A549 (cell line): ENCODE results near the gene YLPM1. TPM values are rescaled to one million over a fixed set of nuclear protein-coding genes. Genes with fewer than 3 reads are reported as not detected.

Experiments
- ATAC-seq, 2 experiments: fragments of 200-7000 bp in 1 of 2; fragments of >200 bp in 1 of 2; cut with Nextera tagmentation in 1 of 2; cut with Tn5 transposase in 1 of 2; 3 replicates each; pipeline versions ENCODE4 v1.8.0 to v1.9.1; 2018 to 2020; ENCODE audit warnings: mild to moderate bottlenecking in 1 of 2, moderate library complexity in 1 of 2
- CTCF ChIA-PET: fragments of 300-600 bp; sonication (Branson Sonifier 250); formaldehyde crosslinking; extraction: SDS; loops from one replicate; lab custom pipeline; 2021; ENCODE audit warnings: antibody characterized with exemption, inconsistent platforms; lab: Yijun Ruan, JAX
- POLR2A ChIA-PET: fragments of 350-600 bp; formaldehyde crosslinking; extraction: SDS; loops from one replicate; lab custom pipeline; 2021; ENCODE audit warnings: antibody characterized with exemption, inconsistent platforms; lab: Yijun Ruan, JAX
- DNase-seq, 2 experiments: peaks; one replicate each; pipeline versions ENCODE4 v3.0.0 to v3.0.0-alpha.2; 2011 to 2016; ENCODE audit warnings: low read depth in 1 of 2, low spot score in 1 of 2
- FAIRE-seq: peaks from 2 replicates; lab custom pipeline; 2011; peaks lifted over from hg19 to GRCh38; lab: Jason Lieb, UNC
- H3K27ac ChIP-seq, 2 experiments: fragments of >200 bp; sonication (Bioruptor Twin); formaldehyde crosslinking; 3 replicates each; pipeline ENCODE4 v1.5.1; 2016 to 2017
- H3K4me1 ChIP-seq: fragments of >200 bp; sonication (Bioruptor Twin); formaldehyde crosslinking; 3 replicates; pipeline ENCODE4 v1.6.1; 2016
- H3K4me2 ChIP-seq: fragments of >200 bp; sonication (Bioruptor Twin); formaldehyde crosslinking; 3 replicates; pipeline ENCODE4 v1.6.1; 2016
- H3K4me3 ChIP-seq: fragments of >200 bp; sonication (Bioruptor Twin); formaldehyde crosslinking; 3 replicates; pipeline ENCODE4 v1.5.1; 2016
- H3K9me3 ChIP-seq: fragments of >200 bp; sonication (Bioruptor Twin); formaldehyde crosslinking; 3 replicates; pipeline ENCODE4 v1.6.1; 2016
- CEBPB ChIP-seq, 2 experiments: fragments of >200 bp in 1 of 2; sonication (Bioruptor Twin) in 1 of 2; formaldehyde crosslinking in 1 of 2; IDR thresholded peaks; 2 replicates each; pipeline ENCODE4 v1.6.1; 2012 to 2016
- CHD4 ChIP-seq: fragments of 200-600 bp; sonication (generic); IDR thresholded peaks from 2 replicates; pipeline ENCODE4 v1.6.1; 2016; ENCODE audit warnings: antibody characterized with exemption, mild to moderate bottlenecking, borderline replicate concordance
- EP300 ChIP-seq, 2 experiments: fragments of >200 bp; sonication (Bioruptor Twin); formaldehyde crosslinking; IDR thresholded peaks; 2 replicates in 1 of 2; 3 replicates in 1 of 2; pipeline ENCODE4 v1.6.1; 2016 to 2017
- KDM1A ChIP-seq: fragments of 200-600 bp; sonication (generic); IDR thresholded peaks from 2 replicates; pipeline ENCODE4 v1.6.1; 2016; ENCODE audit warnings: low read depth, mild to moderate bottlenecking
- MAZ ChIP-seq: fragments of 150-350 bp; IDR thresholded peaks from 2 replicates; pipeline ENCODE4 v1.6.1; 2014; ENCODE audit warnings: antibody characterized with exemption, low read depth, low read length, borderline replicate concordance
- NR3C1 ChIP-seq: fragments of >200 bp; sonication (Bioruptor Twin); formaldehyde crosslinking; IDR thresholded peaks from 3 replicates; pipeline ENCODE4 v1.6.1; 2017
- RAD21 ChIP-seq, 2 experiments: fragments of >200 bp in 1 of 2; sonication (Bioruptor Twin) in 1 of 2; formaldehyde crosslinking in 1 of 2; IDR thresholded peaks in 1 of 2; conservative IDR thresholded peaks in 1 of 2; 2 replicates in 1 of 2; 3 replicates in 1 of 2; pipeline ENCODE4 v1.6.1; 2012 to 2018; ENCODE audit warnings: inconsistent platforms in 1 of 2
- SMC3 ChIP-seq: fragments of >200 bp; sonication (Bioruptor Twin); formaldehyde crosslinking; IDR thresholded peaks from 3 replicates; pipeline ENCODE4 v1.6.1; 2018; ENCODE audit warnings: inconsistent platforms
- TFCP2L1 ChIP-seq: fragments of 250-450 bp; sonication (Bioruptor Pico); IDR thresholded peaks from 2 replicates; pipeline ENCODE4 v1.5.0; 2021; ENCODE audit warnings: mild to moderate bottlenecking
- ZC3H11A ChIP-seq: fragments of 450-650 bp; IDR thresholded peaks from 2 replicates; pipeline ENCODE4 v1.6.1; 2014; ENCODE audit warnings: antibody characterized with exemption, mild to moderate bottlenecking
- ZFP36 ChIP-seq: fragments of 450-650 bp; IDR thresholded peaks from 2 replicates; pipeline ENCODE4 v1.6.1; 2014; ENCODE audit warnings: borderline replicate concordance; ENCODE audit not compliant: partially characterized antibody
- WGBS: methylation state at CpG from one replicate; pipeline ENCODE4 v1.1.6; 2017; ENCODE audit errors: missing lambda C conversion rate; 5-methylcytosine and 5-hydroxymethylcytosine counted together
- polyA plus RNA-seq, 4 experiments: library from polyadenylated mRNA; depleted of rRNA in 3 of 4; stranded (reverse); fragments of >200 nt; fragmentation: RNase III in 1 of 4; extraction: RNeasy Plus Mini Kit Qiagen cat#74134 plus additional on column Dnase treatment in 1 of 4; gene quantifications; 2 replicates in 3 of 4; 3 replicates in 1 of 4; pipeline ENCODE4 v1.2.3, GENCODE V29; 2011 to 2017
- TF ChIP-seq, protein P1 (sequence below): fragments of 200-600 bp; sonication (generic); IDR thresholded peaks from 2 replicates; pipeline ENCODE4 v1.6.1; 2016; ENCODE audit warnings: antibody characterized with exemption, mild to moderate bottlenecking, moderate library complexity
- TF ChIP-seq, protein P2 (sequence below): fragments of >200 bp; sonication (Bioruptor Twin); formaldehyde crosslinking; IDR thresholded peaks from 3 replicates; pipeline ENCODE4 v1.6.1; 2016
- TF ChIP-seq, protein P3 (sequence below): fragments of >200 bp; sonication (Bioruptor Twin); formaldehyde crosslinking; IDR thresholded peaks from 3 replicates; pipeline ENCODE4 v1.5.1; 2016
- TF ChIP-seq, protein P4 (sequence below): fragments of 150-350 bp; IDR thresholded peaks from 2 replicates; pipeline ENCODE4 v1.6.1; 2014; ENCODE audit warnings: low read depth, mild to moderate bottlenecking, low read length
- TF ChIP-seq, protein P5 (sequence below): fragments of 450-650 bp; IDR thresholded peaks from 2 replicates; pipeline ENCODE4 v1.6.1; 2014; ENCODE audit warnings: antibody characterized with exemption
- TF ChIP-seq, protein P6 (sequence below): fragments of >200 bp; sonication (Bioruptor Twin); formaldehyde crosslinking; IDR thresholded peaks from 2 replicates; pipeline ENCODE4 v1.6.1; 2016

YLPM1 gene
- polyA plus RNA-seq, 2 of the 4 experiments (the other 2 are of a cell fraction) = 20.3 to 37.8 TPM

DNA sequence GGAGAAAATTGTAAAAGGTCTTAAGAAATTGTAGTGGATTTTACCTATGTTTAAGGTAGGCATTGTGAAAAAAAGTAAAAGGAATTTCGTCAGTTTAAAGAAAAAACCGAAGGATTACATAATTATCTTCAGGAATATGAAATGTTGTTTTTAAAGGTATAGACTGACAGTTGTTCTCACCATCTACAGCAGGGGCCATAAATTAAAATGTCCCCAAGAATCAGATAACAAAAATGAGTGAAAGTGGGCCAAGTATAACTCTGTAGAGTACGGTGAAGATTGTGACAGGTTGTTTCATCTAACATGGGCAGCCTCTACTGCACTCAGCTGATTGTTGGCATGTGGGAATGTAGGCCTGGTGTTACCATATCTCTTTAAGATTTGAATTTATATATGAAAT is 38.3 kb downstream of the YLPM1 start (continued):
- TF ChIP-seq TFCP2L1 (CRISPR knock-in tag) (no peak), EP300 (IDR thresholded peaks at IDR 0.05) (no peak), CHD4 (no peak), MAZ (no peak)
- TF ChIP-seq, protein P1, sequence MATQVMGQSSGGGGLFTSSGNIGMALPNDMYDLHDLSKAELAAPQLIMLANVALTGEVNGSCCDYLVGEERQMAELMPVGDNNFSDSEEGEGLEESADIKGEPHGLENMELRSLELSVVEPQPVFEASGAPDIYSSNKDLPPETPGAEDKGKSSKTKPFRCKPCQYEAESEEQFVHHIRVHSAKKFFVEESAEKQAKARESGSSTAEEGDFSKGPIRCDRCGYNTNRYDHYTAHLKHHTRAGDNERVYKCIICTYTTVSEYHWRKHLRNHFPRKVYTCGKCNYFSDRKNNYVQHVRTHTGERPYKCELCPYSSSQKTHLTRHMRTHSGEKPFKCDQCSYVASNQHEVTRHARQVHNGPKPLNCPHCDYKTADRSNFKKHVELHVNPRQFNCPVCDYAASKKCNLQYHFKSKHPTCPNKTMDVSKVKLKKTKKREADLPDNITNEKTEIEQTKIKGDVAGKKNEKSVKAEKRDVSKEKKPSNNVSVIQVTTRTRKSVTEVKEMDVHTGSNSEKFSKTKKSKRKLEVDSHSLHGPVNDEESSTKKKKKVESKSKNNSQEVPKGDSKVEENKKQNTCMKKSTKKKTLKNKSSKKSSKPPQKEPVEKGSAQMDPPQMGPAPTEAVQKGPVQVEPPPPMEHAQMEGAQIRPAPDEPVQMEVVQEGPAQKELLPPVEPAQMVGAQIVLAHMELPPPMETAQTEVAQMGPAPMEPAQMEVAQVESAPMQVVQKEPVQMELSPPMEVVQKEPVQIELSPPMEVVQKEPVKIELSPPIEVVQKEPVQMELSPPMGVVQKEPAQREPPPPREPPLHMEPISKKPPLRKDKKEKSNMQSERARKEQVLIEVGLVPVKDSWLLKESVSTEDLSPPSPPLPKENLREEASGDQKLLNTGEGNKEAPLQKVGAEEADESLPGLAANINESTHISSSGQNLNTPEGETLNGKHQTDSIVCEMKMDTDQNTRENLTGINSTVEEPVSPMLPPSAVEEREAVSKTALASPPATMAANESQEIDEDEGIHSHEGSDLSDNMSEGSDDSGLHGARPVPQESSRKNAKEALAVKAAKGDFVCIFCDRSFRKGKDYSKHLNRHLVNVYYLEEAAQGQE = no peak

DNA sequence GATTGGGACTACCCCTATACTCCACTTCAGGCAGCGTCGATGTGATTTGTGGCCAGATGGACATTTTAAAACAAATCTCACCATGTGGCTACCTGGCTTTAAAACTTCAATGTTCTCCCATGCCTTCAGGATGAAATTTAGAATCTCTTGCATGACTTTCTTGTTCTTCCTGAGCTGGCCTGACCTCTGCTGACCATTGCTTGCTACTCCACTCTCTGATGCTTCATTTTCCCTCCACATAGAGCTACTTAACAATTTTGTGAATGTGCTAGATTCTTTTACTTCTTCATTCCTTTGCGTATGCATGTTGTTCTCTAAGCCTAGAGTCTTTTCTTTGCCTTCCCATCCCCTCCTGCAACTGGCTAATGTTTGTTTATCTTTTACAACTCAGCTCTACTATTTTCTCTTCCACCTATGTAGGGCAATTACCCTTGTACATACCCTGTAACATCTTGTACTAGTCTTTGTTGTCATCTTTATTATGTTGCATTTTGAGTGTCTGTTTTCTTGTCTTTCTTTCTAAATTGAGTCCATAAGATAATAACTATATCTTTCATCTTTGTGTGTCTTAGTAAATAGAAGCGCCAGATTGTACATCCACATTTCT is 41.2 kb downstream of the YLPM1 start:
- Histone ChIP-seq H3K9me3 (no peaks in the 10 kb centered on the region), H3K4me2 (no peak overlapping the region), H3K4me1 (no peaks in the 10 kb centered on the region), H3K4me3 (no peak overlapping the region)
- FAIRE-seq (peak; percentile 83), DNase-seq (peak; percentile 10 to 50)
- 88% methylated on average over 4 of the region's 4 CpGs for WGBS
- TF ChIP-seq, protein P2, sequence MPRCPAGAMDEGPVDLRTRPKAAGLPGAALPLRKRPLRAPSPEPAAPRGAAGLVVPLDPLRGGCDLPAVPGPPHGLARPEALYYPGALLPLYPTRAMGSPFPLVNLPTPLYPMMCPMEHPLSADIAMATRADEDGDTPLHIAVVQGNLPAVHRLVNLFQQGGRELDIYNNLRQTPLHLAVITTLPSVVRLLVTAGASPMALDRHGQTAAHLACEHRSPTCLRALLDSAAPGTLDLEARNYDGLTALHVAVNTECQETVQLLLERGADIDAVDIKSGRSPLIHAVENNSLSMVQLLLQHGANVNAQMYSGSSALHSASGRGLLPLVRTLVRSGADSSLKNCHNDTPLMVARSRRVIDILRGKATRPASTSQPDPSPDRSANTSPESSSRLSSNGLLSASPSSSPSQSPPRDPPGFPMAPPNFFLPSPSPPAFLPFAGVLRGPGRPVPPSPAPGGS = no peak
- TF ChIP-seq CHD4 (no peak), RAD21 (conservative IDR thresholded peaks at IDR 0.05 in 1 of 2, IDR thresholded peaks at IDR 0.05 in 1 of 2) (peak; percentile 53 to 58; a peak in 4 of 5 replicates), MAZ (no peak), NR3C1 (no peak), ZC3H11A (no peak), SMC3 (peak; percentile 38; the same call in 1 of the 3 replicates)
- TF ChIP-seq, protein P3, sequence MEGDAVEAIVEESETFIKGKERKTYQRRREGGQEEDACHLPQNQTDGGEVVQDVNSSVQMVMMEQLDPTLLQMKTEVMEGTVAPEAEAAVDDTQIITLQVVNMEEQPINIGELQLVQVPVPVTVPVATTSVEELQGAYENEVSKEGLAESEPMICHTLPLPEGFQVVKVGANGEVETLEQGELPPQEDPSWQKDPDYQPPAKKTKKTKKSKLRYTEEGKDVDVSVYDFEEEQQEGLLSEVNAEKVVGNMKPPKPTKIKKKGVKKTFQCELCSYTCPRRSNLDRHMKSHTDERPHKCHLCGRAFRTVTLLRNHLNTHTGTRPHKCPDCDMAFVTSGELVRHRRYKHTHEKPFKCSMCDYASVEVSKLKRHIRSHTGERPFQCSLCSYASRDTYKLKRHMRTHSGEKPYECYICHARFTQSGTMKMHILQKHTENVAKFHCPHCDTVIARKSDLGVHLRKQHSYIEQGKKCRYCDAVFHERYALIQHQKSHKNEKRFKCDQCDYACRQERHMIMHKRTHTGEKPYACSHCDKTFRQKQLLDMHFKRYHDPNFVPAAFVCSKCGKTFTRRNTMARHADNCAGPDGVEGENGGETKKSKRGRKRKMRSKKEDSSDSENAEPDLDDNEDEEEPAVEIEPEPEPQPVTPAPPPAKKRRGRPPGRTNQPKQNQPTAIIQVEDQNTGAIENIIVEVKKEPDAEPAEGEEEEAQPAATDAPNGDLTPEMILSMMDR = peak; percentile 44; the same call in 2 of the 3 replicates
- TF ChIP-seq, all 56 proteins: peak for 3
- H3K27ac ChIP-seq = no peak overlapping the region
- CTCF ChIA-PET = interaction anchor here (0.6 to 3.5 kb wide), 20 partner anchors 8 to 302 kb away, joined by 3 to 19 read pairs (median 4); partner anchors contain the start of gene LTBP2
- POLR2A ChIA-PET = no interaction called here
- ATAC-seq = peak; percentile 62 to 77; a peak in 4 of 6 replicates

DNA sequence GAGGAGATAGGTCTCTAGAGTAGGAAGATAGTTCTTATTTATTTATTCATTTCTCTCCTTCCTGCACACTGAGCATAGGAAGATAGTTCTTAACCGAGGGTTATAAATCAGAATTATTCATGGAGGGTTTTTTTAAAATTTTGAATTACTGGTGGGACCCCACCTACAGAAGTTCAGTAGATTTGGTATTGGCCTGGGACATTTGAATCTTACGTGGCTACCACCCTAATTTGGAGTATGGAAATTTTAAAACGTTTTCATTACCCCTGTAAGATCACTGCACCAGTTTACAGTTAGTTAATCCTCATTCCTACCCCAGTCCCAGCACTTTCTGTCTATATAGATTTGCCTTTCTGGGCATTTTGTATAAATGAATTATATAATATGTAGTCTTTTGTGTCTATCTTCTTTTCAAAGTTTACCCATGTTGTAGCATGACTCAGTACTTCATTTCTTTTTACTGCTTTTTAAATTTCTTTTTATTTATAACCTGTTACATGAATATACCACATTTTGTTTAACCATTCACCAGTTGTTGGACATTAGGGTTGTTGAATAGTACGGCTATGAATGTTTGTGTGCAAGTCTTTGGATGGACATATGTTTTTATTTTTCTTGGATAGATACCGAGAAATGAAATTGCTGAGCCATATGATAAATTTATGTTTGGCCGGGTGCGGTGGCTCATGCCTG is 44.9 kb downstream of the YLPM1 start:
- Histone ChIP-seq H3K4me2 (no peak overlapping the region), H3K4me3 (no peak overlapping the region), H3K9me3 (no peaks in the 10 kb centered on the region), H3K4me1 (no peaks in the 10 kb centered on the region), H3K27ac (no peak overlapping the region)
- 86% methylated on average over 7 of the region's 7 CpGs for WGBS
- no peak for TF ChIP-seq TFCP2L1 (CRISPR knock-in tag)
- TF ChIP-seq, protein P2 = no peak
- no peak for TF ChIP-seq ZFP36
- no peak for TF ChIP-seq ZC3H11A
- no peak for TF ChIP-seq KDM1A
- TF ChIP-seq, protein P4, sequence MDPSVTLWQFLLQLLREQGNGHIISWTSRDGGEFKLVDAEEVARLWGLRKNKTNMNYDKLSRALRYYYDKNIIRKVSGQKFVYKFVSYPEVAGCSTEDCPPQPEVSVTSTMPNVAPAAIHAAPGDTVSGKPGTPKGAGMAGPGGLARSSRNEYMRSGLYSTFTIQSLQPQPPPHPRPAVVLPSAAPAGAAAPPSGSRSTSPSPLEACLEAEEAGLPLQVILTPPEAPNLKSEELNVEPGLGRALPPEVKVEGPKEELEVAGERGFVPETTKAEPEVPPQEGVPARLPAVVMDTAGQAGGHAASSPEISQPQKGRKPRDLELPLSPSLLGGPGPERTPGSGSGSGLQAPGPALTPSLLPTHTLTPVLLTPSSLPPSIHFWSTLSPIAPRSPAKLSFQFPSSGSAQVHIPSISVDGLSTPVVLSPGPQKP = no peak
- TF ChIP-seq, protein P5, sequence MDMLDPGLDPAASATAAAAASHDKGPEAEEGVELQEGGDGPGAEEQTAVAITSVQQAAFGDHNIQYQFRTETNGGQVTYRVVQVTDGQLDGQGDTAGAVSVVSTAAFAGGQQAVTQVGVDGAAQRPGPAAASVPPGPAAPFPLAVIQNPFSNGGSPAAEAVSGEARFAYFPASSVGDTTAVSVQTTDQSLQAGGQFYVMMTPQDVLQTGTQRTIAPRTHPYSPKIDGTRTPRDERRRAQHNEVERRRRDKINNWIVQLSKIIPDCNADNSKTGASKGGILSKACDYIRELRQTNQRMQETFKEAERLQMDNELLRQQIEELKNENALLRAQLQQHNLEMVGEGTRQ = no peak
- TF ChIP-seq, protein P6, sequence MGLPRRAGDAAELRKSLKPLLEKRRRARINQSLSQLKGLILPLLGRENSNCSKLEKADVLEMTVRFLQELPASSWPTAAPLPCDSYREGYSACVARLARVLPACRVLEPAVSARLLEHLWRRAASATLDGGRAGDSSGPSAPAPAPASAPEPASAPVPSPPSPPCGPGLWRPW = no peak
- no peak for TF ChIP-seq CEBPB (IDR thresholded peaks at IDR 0.05)
- POLR2A ChIA-PET = no interaction called here
- no peak for ATAC-seq
- FAIRE-seq = no peak
- CTCF ChIA-PET = interaction anchor here (1.2 kb wide), 1 partner anchor 199 kb away, joined by 4 read pairs; no protein-coding TSS in a partner anchor
- no peak for DNase-seq
